WERI-Rb-1 (cell line): Measurements from ENCODE around the gene N4BP2L2.

ENCODE experiments used
- DNase-seq: peaks from one replicate; pipeline ENCODE4 v3.0.0-alpha.2; 2020
- H3K27ac ChIP-seq: fragments of 250-450 bp; sonication (Bioruptor Pico); 2 replicates; pipeline ENCODE4 v1.5.1; 2020; ENCODE audit warnings: mild to moderate bottlenecking, moderate library complexity
- H3K27me3 ChIP-seq: fragments of 250-450 bp; sonication (Bioruptor Pico); 2 replicates; pipeline ENCODE4 v1.5.1; 2021; ENCODE audit warnings: mild to moderate bottlenecking, low read depth, moderate library complexity; ENCODE audit not compliant: insufficient read depth, severe bottlenecking
- H3K36me3 ChIP-seq: fragments of 250-450 bp; sonication (Bioruptor Pico); 2 replicates; pipeline ENCODE4 v1.5.1; 2020; ENCODE audit warnings: mild to moderate bottlenecking, moderate library complexity
- H3K4me3 ChIP-seq: 2 replicates; pipeline ENCODE4 v1.5.1; 2011; ENCODE audit warnings: low read depth, mild to moderate bottlenecking, control low read depth, low read length
- H3K9me3 ChIP-seq: fragments of 250-450 bp; sonication (Bioruptor Pico); 2 replicates; pipeline ENCODE4 v1.5.1; 2021; ENCODE audit warnings: mild to moderate bottlenecking, moderate library complexity; ENCODE audit not compliant: severe bottlenecking
- TF ChIP-seq, protein P1 (sequence below): IDR thresholded peaks from 2 replicates; pipeline ENCODE4 v1.5.1; 2011; ENCODE audit warnings: low read depth, mild to moderate bottlenecking, control low read depth, inconsistent platforms, low read length

Gene N4BP2L2

DNA sequence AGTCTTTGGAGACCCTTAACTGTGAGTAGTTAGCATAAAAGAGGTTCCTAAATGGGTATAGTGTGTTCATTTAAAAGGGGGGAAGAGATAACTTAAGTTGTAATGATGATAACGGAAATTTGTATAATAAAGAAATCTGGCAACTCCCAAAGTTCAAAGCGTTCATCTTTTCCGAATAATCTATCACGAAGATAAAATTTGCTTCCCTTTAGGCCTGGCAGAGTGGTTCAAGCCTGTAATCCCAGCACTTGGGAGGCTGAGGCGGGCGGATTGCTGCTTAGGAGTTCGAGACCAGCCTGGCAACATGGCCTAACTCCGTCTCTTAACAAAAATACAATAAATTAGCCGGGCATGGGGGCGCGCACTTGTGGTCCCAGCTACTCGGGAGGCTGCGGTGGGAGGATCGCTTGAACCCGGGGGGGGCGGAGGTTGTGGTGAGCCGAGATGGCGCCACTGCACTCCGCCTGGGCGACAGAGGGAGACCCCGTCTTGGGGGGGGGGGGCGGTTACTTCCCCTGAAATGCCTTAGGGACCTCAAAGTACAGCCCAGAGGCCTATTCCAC lies 934 bp downstream of the N4BP2L2 start:
- TF ChIP-seq, protein P1, sequence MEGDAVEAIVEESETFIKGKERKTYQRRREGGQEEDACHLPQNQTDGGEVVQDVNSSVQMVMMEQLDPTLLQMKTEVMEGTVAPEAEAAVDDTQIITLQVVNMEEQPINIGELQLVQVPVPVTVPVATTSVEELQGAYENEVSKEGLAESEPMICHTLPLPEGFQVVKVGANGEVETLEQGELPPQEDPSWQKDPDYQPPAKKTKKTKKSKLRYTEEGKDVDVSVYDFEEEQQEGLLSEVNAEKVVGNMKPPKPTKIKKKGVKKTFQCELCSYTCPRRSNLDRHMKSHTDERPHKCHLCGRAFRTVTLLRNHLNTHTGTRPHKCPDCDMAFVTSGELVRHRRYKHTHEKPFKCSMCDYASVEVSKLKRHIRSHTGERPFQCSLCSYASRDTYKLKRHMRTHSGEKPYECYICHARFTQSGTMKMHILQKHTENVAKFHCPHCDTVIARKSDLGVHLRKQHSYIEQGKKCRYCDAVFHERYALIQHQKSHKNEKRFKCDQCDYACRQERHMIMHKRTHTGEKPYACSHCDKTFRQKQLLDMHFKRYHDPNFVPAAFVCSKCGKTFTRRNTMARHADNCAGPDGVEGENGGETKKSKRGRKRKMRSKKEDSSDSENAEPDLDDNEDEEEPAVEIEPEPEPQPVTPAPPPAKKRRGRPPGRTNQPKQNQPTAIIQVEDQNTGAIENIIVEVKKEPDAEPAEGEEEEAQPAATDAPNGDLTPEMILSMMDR, result no peak
- no peaks in the 10 kb centered on the region for H3K27me3 ChIP-seq
- DNase-seq, result peak; percentile 10
- no peaks in the 10 kb centered on the region for H3K9me3 ChIP-seq
- peak overlapping the region; percentile 85 for H3K4me3 ChIP-seq
- H3K36me3 ChIP-seq, result peaks cover 27% of the 10 kb centered on the region
- H3K27ac ChIP-seq, result peak overlapping the region; percentile 87; the same call in 1 of the 2 replicates

DNA sequence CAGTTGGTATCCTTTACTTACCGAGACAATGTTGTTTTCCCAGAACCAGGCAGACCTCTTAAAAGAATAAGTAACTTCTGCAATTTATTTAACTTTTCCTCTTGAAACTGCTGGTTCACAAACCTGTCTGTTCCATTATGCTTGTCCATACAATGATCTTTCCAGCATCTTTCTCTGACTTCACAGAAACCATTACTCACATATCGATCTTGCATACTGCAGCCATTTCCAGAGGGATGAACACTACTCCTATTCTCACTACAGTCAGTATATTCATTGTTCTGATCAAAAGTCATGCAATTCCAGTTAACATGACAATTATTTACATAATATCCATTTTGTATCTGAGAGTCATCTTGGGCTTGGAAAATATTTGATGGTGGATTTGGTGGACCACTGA lies 2.8 kb downstream of the N4BP2L2 start:
- H3K9me3 ChIP-seq, result no peaks in the 10 kb centered on the region
- H3K27ac ChIP-seq, result no peak overlapping the region
- no peak for DNase-seq
- H3K4me3 ChIP-seq, result no peak overlapping the region
- H3K36me3 ChIP-seq, result peaks cover 27% of the 10 kb centered on the region
- TF ChIP-seq, protein P1, result no peak
- no peaks in the 10 kb centered on the region for H3K27me3 ChIP-seq

DNA sequence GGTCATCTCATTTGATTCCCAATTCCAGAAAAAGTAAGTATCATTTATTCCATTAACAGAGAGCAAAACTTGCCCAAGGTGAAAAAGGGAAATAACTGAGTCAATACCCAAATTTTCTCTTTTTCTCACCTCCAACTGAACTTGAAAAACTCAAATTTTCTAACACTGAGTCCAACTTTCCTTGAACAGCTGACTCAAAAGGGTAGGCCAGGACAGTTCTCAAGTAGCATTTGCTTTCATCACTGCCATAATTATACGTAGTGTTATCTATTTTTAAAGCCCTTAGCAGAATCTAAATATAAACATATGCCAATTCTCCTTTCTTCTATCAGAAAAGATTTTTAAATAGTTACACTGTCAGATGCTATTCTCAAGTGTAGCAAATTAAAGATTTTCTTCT lies 3.5 kb downstream of the N4BP2L2 start:
- Histone ChIP-seq H3K36me3 (peaks cover 27% of the 10 kb centered on the region), H3K4me3 (no peak overlapping the region), H3K9me3 (no peaks in the 10 kb centered on the region), H3K27ac (no peak overlapping the region), H3K27me3 (no peaks in the 10 kb centered on the region)
- no peak for DNase-seq
- TF ChIP-seq, protein P1, result no peak

DNA sequence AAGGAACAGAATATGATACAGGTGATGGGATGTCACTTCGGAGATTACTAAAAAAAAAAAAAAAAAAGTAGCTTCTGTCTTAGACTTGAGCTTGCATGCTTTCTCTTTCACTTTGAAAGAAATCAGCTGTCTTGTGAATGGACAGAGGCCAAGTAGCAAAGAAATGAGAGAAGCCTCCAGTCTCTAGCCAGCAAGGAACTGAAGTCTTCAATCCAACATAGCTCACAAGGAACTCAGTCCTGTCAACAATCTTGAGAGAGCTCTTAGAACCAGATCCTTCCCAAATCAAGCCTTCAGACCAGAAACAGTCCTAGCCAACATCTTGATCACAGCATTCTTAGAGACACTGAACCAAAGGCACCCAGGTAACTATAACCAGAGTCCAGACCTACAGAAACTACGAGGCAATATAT lies 7.7 kb downstream of the N4BP2L2 start:
- Histone ChIP-seq H3K36me3 (peaks cover 12% of the 10 kb centered on the region), H3K9me3 (no peaks in the 10 kb centered on the region), H3K27ac (no peak overlapping the region), H3K27me3 (no peaks in the 10 kb centered on the region), H3K4me3 (no peak overlapping the region)
- DNase-seq, result no peak
- TF ChIP-seq, protein P1, result no peak

DNA sequence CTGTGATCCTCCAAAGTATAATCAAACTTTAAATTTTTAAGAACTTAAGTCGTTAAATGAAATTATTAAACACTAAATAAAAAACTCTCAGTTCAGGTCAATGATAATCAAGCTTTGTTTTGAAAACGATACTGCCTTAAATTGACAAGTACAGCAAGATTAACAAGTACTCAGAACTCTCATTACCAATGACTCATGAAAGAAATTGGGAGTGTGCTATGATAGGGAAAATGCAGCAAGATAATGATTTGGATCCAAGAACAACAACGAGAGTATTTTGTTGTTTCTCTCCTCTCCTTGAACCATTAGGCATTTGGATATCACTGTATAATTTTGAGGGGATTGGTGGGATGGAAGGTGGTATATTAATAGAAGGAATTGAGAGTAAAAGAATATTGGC lies 10.2 kb downstream of the N4BP2L2 start:
- Histone ChIP-seq H3K9me3 (no peaks in the 10 kb centered on the region), H3K27me3 (no peaks in the 10 kb centered on the region), H3K36me3 (peaks cover 3% of the 10 kb centered on the region; the same call in 1 of the 2 replicates), H3K4me3 (no peak overlapping the region), H3K27ac (no peak overlapping the region)
- TF ChIP-seq, protein P1, result no peak
- no peak for DNase-seq

DNA sequence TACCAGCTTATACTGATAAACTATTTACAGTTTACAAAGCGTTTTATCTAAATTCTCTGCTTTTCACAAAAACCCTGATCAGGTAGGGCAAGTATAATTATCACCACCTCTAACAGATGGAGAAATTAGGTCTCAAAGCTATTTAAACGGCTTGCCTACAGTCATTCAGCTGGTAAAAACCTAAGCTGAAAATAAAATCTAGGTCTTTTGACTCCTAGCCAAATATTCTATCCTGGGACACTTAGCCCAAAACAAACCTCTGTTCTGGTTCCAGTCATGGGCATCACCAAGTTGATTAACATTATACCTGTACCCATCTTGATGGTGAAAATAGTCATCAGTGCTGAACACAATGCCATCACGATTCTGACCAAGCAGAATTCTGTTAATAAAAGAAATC lies 11.4 kb downstream of the N4BP2L2 start:
- H3K27ac ChIP-seq, result no peak overlapping the region
- H3K27me3 ChIP-seq, result no peaks in the 10 kb centered on the region
- no peak for DNase-seq
- no peaks in the 10 kb centered on the region for H3K9me3 ChIP-seq
- no peak overlapping the region for H3K4me3 ChIP-seq
- TF ChIP-seq, protein P1, result no peak
- peaks cover 3% of the 10 kb centered on the region for H3K36me3 ChIP-seq
